D721Med (cell line): ENCODE measurements around the gene SYCN.
A peak's percentile ranks its signal among the peaks of the same experiment; 100 is the strongest.

Experiments
- DNase-seq: peaks from one replicate; pipeline ENCODE4 v3.0.0; 2011; ENCODE audit warnings: low spot score; ENCODE audit not compliant: insufficient read length
- FAIRE-seq: peaks from 2 replicates; lab custom pipeline; 2011; peaks lifted over from hg19 to GRCh38; lab: Jason Lieb, UNC
- CTCF ChIP-seq: IDR thresholded peaks from 2 replicates; pipeline ENCODE4 v1.5.1; 2012; ENCODE audit warnings: mild to moderate bottlenecking, control low read depth; ENCODE audit not compliant: insufficient read depth; ENCODE audit errors: missing control alignments

The SYCN gene

GRCh38 chr19:39197808-39198207 lies 6.3 kb downstream of the SYCN start:
- FAIRE-seq (no peak), DNase-seq (no peak)
- TF ChIP-seq CTCF: peak; percentile 6

DNA sequence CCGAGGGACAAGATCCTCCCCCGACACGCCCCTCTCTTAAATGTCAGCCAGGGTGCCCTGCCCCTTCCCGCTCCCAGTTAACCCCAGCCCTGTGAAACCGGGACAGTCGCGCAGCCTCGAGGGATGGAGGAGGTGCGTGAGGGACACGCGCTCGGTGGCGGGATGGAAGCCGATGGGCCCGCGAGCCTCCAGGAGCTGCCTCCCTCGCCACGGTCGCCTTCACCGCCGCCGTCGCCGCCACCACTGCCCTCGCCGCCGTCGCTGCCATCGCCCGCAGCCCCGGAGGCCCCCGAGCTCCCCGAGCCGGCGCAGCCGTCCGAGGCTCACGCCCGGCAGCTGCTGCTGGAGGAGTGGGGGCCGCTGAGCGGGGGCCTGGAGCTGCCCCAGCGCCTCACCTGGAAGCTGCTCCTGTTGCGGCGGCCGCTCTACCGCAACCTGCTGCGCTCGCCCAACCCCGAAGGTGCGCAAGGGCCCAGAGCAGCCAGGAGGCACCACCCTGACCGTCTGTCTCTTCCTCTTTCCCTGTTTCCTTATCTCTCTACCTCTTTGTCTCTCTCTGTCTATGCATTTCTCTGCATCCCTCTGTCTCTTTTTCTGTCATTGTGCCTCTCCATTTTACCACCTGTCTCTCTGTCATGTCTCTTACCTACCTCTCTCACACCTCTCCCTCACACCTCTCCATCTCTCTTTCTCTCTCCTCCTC lies 7.1 kb downstream of the SYCN start, which contains the start of gene NCCRP1:
NCCRP1 (plus strand) TSS at position 105 of the 703 bp plus-strand sequence; CDS start at position 124, 19 bp downstream.
- DNase-seq (no peak), FAIRE-seq (no peak)
- no peak for TF ChIP-seq CTCF

DNA sequence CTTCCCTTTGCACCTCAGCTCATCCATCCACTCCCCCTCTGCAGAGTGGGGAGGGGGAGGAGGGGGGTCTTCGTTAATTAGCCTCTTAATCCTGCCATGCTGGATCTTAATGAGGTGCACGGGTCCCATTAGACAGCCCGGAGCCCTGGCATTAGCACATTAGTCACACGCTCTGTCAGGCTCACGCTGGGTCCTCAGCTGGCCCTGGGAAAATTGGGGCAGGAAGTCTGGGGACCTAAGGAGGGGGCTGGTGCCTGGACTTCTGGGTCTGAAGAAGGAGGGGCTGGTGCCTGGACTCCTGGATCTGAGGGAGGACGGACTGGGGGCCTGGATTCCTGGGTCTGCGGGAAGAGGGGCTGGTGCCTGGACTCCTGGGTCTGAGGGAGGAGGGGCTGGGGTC lies 7.7 kb downstream of the SYCN start:
- DNase-seq (no peak), FAIRE-seq (no peak)
- TF ChIP-seq CTCF: no peak

DNA sequence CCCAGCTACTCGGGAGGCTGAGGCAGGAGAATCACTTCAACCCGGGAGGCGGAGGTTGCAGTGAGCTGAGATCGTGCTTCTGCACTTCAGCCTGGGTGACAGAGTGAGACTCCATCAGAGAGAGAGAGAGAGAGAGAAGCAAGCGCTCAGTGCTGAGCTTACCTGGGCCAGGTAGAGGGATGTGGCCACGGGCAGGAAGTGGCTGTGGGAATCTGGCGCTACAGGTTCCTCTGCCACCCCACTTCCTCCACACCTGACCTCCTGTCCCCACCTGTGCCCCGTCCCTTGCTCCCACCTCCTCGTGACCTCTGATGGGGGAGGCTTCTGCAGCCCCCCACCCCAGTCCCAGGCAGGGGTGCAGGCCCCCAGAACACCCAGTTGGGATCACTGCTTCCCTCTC lies 8.3 kb downstream of the SYCN start:
- no peak for TF ChIP-seq CTCF
- FAIRE-seq (no peak), DNase-seq (no peak)

- DNase-seq (no peak), FAIRE-seq (no peak)
- TF ChIP-seq CTCF: no peak
Measured at GRCh38 chr19:39194832-39195542, 9.1 kb downstream of the SYCN start.

- no peak for DNase-seq
- no peak for FAIRE-seq
- TF ChIP-seq CTCF: no peak
Measured at GRCh38 chr19:39193803-39194202, 10.3 kb downstream of the SYCN start.

DNA sequence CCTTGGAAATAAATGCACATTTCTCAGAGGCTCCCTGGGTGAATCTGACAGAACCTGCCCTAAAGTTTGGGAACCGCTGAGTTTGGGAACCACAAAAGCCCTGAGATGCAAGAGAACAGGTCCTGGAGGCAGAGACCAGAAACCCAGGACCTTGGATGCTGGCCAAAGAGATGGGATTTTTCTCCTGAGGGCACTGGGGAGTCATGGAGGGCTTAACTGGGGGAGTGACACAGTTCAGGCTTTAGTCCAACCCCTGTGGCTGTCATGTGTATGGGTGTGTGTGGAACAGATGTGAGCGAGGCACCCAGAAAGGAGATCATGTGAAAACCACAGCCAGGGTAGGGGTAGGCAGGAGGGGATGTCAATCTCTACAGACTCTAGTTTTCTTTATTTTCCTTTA lies 11.2 kb downstream of the SYCN start:
- TF ChIP-seq CTCF: no peak
- FAIRE-seq (no peak), DNase-seq (no peak)
